SK-N-SH treated with all-trans-retinoic acid at 6 μM for 48 hours (cell line): ENCODE results near the gene PRDM15.

Experiments
- ATAC-seq: fragments of 200-7000 bp; cut with Tn5 transposase; 3 replicates; pipeline ENCODE4 v1.9.1; 2020; ENCODE audit warnings: mild to moderate bottlenecking, moderate library complexity
- ARNTL ChIP-seq: fragments of 450-650 bp; formaldehyde crosslinking; IDR thresholded peaks from 2 replicates; pipeline ENCODE4 v1.5.0; 2020; ENCODE audit warnings: low read depth, mild to moderate bottlenecking, moderate library complexity, borderline replicate concordance
- CSDC2 ChIP-seq: fragments of 250-450 bp; sonication (Bioruptor Pico); IDR thresholded peaks from 2 replicates; pipeline ENCODE4 v1.5.0; 2020; ENCODE audit warnings: mild to moderate bottlenecking, moderate library complexity
- CSRNP3 ChIP-seq: fragments of 250-450 bp; sonication (Bioruptor Pico); IDR thresholded peaks from 2 replicates; pipeline ENCODE4 v1.5.1; 2021; ENCODE audit warnings: mild to moderate bottlenecking, moderate library complexity
- ESRRG ChIP-seq: fragments of 250-450 bp; sonication (Bioruptor Pico); IDR thresholded peaks from 2 replicates; pipeline ENCODE4 v1.6.1; 2021; ENCODE audit warnings: mild to moderate bottlenecking
- GLIS3 ChIP-seq: fragments of 250-450 bp; sonication (Bioruptor Pico); IDR thresholded peaks from 2 replicates; pipeline ENCODE4 v1.5.0; 2020; ENCODE audit warnings: mild to moderate bottlenecking, moderate library complexity
- ISL1 ChIP-seq: fragments of 250-450 bp; sonication (Bioruptor Pico); IDR thresholded peaks from 2 replicates; pipeline ENCODE4 v2.1.2; 2022; ENCODE audit warnings: mild to moderate bottlenecking, moderate library complexity
- PATZ1 ChIP-seq: fragments of 250-450 bp; sonication (Bioruptor Pico); IDR thresholded peaks from 2 replicates; pipeline ENCODE4 v1.8.0; 2020; ENCODE audit warnings: mild to moderate bottlenecking, moderate library complexity, borderline replicate concordance
- PPARA ChIP-seq: fragments of 250-450 bp; sonication (Bioruptor Pico); IDR thresholded peaks from 2 replicates; pipeline ENCODE4 v1.5.0; 2020; ENCODE audit warnings: mild to moderate bottlenecking, borderline replicate concordance
- RARB ChIP-seq: fragments of 250-450 bp; sonication (Bioruptor Pico); IDR thresholded peaks from 2 replicates; pipeline ENCODE4 v1.8.0; 2021; ENCODE audit warnings: mild to moderate bottlenecking, moderate library complexity
- SNAI2 ChIP-seq: fragments of 250-450 bp; sonication (Bioruptor Pico); IDR thresholded peaks from 2 replicates; pipeline ENCODE4 v1.5.0; 2020; ENCODE audit warnings: mild to moderate bottlenecking, moderate library complexity
- TCF4 ChIP-seq: fragments of 250-450 bp; sonication (Bioruptor Pico); IDR thresholded peaks from 2 replicates; pipeline ENCODE4 v1.8.0; 2021; ENCODE audit warnings: mild to moderate bottlenecking, moderate library complexity, borderline replicate concordance
- TOX ChIP-seq: fragments of 250-450 bp; sonication (Bioruptor Pico); IDR thresholded peaks from 2 replicates; pipeline ENCODE4 v1.8.0; 2021; ENCODE audit warnings: mild to moderate bottlenecking, moderate library complexity, borderline replicate concordance
- ZC3H10 ChIP-seq: fragments of 250-450 bp; sonication (Bioruptor Pico); IDR thresholded peaks from 2 replicates; pipeline ENCODE4 v1.5.1; 2021; ENCODE audit warnings: mild to moderate bottlenecking, moderate library complexity
- ZNF565 ChIP-seq: fragments of 450-650 bp; formaldehyde crosslinking; conservative IDR thresholded peaks from 2 replicates; pipeline ENCODE4 v1.5.0; 2020; ENCODE audit warnings: low read depth, mild to moderate bottlenecking, moderate library complexity
- ZNF70 ChIP-seq: fragments of 450-650 bp; formaldehyde crosslinking; IDR thresholded peaks from 2 replicates; pipeline ENCODE4 v1.5.0; 2020; ENCODE audit warnings: mild to moderate bottlenecking, moderate library complexity
- TF ChIP-seq, protein P1 (sequence below): fragments of 250-450 bp; sonication (Bioruptor Pico); IDR thresholded peaks from 2 replicates; pipeline ENCODE4 v1.8.0; 2021; ENCODE audit warnings: low read depth, mild to moderate bottlenecking, moderate library complexity, borderline replicate concordance
- TF ChIP-seq, protein P2 (sequence below): fragments of 250-450 bp; sonication (Bioruptor Pico); IDR thresholded peaks from 2 replicates; pipeline ENCODE4 v1.5.0; 2020; ENCODE audit warnings: mild to moderate bottlenecking, moderate library complexity
- TF ChIP-seq, protein P3 (sequence below): fragments of 250-450 bp; sonication (Bioruptor Pico); IDR thresholded peaks from 2 replicates; pipeline ENCODE4 v1.5.1; 2020; ENCODE audit warnings: low read depth, mild to moderate bottlenecking, moderate library complexity

Gene PRDM15

GRCh38 chr21:41765973-41766882 lies 112.9 kb downstream of the PRDM15 start:
- no peak for TF ChIP-seq ZNF70 (CRISPR knock-in tag)
- no peak for TF ChIP-seq ZNF565
- TF ChIP-seq TOX (CRISPR knock-in tag): no peak
- TF ChIP-seq ZC3H10 (CRISPR knock-in tag): no peak
- ATAC-seq: no peak

DNA sequence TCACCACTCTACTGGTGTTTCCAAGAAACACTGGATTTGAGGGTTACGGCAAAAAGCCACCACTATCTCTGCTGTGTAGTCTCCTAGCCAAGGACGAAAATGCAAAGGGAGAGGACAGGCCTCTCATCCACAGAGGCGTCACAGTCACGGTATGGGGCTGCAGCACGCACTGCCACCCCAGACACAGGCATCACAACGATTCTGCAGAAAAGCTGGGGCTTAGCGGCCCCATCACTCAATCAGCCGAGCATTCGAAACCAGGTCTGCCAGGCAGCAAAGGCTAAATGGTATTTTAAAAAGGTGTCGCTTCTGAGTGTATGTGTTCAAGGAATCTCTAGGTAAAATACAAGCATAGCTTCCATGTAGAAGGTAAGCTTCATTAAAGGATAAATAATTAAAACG lies 113.7 kb downstream of the PRDM15 start:
- TF ChIP-seq ZNF565 (no peak), PPARA (CRISPR knock-in tag) (no peak), ARNTL (CRISPR knock-in tag) (no peak), PATZ1 (no peak), TCF4 (CRISPR knock-in tag) (no peak), TOX (CRISPR knock-in tag) (no peak), CSRNP3 (CRISPR knock-in tag) (no peak), RARB (no peak), GLIS3 (no peak), SNAI2 (CRISPR knock-in tag) (no peak)
- no peak for ATAC-seq

DNA sequence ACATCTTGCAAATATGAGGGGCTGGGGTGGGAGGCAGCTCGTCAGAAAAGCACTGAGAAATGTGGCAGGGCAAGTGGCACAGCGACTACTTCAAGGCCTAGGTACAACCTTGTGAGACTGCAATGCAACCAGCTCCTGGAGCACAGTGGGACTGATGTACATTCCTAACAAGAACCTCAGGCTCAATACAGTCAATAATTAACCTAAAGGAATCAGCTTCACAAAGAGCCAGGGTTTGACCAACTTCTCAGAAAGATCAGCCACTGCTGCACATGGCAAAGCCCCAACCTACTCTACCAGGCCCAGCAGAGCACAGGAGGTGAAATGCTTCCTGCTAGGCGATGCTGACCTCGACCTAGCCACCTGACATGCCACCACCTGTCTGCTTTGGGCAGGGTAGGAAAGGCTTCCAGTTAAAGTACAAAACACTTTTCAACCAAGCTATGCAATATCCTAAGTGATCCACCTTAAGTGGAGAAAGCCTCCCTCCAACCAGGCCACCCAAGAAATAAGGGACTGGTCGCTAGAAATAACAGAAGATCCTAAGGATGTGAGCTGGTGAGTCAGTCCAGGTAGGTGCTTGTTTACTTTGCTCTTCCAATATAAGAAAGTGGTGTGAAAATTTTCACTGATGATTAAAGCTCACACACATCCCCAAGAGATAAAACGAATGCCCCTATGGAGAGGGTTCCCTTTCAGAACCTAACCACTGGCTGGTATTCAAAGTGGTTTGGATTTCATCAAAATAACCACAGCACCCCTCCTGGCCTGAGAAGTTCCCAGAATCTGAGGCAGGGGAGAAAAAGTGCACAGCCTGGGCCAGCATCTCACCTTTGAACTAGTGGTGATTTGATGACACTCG lies 114.4 kb downstream of the PRDM15 start:
- ATAC-seq: no peak
- TF ChIP-seq CSRNP3 (CRISPR knock-in tag): no peak
- no peak for TF ChIP-seq TOX (CRISPR knock-in tag)
- TF ChIP-seq CSDC2: no peak
- TF ChIP-seq RARB: no peak
- TF ChIP-seq, protein P1, sequence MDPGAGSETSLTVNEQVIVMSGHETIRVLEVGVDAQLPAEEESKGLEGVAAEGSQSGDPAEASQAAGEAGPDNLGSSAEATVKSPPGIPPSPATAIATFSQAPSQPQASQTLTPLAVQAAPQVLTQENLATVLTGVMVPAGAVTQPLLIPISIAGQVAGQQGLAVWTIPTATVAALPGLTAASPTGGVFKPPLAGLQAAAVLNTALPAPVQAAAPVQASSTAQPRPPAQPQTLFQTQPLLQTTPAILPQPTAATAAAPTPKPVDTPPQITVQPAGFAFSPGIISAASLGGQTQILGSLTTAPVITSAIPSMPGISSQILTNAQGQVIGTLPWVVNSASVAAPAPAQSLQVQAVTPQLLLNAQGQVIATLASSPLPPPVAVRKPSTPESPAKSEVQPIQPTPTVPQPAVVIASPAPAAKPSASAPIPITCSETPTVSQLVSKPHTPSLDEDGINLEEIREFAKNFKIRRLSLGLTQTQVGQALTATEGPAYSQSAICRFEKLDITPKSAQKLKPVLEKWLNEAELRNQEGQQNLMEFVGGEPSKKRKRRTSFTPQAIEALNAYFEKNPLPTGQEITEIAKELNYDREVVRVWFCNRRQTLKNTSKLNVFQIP (CRISPR knock-in tag): no peak
- TF ChIP-seq, protein P2, sequence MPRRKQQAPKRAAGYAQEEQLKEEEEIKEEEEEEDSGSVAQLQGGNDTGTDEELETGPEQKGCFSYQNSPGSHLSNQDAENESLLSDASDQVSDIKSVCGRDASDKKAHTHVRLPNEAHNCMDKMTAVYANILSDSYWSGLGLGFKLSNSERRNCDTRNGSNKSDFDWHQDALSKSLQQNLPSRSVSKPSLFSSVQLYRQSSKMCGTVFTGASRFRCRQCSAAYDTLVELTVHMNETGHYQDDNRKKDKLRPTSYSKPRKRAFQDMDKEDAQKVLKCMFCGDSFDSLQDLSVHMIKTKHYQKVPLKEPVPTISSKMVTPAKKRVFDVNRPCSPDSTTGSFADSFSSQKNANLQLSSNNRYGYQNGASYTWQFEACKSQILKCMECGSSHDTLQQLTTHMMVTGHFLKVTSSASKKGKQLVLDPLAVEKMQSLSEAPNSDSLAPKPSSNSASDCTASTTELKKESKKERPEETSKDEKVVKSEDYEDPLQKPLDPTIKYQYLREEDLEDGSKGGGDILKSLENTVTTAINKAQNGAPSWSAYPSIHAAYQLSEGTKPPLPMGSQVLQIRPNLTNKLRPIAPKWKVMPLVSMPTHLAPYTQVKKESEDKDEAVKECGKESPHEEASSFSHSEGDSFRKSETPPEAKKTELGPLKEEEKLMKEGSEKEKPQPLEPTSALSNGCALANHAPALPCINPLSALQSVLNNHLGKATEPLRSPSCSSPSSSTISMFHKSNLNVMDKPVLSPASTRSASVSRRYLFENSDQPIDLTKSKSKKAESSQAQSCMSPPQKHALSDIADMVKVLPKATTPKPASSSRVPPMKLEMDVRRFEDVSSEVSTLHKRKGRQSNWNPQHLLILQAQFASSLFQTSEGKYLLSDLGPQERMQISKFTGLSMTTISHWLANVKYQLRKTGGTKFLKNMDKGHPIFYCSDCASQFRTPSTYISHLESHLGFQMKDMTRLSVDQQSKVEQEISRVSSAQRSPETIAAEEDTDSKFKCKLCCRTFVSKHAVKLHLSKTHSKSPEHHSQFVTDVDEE: no peak
- TF ChIP-seq ZNF70 (CRISPR knock-in tag): no peak
- TF ChIP-seq, all 23 proteins: peak for 0

- no peak for ATAC-seq
- TF ChIP-seq, protein P3, sequence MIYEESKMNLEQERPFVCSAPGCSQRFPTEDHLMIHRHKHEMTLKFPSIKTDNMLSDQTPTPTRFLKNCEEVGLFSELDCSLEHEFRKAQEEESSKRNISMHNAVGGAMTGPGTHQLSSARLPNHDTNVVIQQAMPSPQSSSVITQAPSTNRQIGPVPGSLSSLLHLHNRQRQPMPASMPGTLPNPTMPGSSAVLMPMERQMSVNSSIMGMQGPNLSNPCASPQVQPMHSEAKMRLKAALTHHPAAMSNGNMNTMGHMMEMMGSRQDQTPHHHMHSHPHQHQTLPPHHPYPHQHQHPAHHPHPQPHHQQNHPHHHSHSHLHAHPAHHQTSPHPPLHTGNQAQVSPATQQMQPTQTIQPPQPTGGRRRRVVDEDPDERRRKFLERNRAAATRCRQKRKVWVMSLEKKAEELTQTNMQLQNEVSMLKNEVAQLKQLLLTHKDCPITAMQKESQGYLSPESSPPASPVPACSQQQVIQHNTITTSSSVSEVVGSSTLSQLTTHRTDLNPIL (CRISPR knock-in tag): no peak
- no peak for TF ChIP-seq ISL1 (CRISPR knock-in tag)
- no peak for TF ChIP-seq CSRNP3 (CRISPR knock-in tag)
- TF ChIP-seq ESRRG (CRISPR knock-in tag): no peak
- TF ChIP-seq ZNF565: no peak
Measured at GRCh38 chr21:41763996-41764395, 115.1 kb downstream of the PRDM15 start.
